ENCODE results near the gene ITGAV.
"Not testable (repeated sequence)": the region's sequence is repeated elsewhere in the genome, so short reads cannot be mapped to it uniquely, and the experiment has no call there.

The ITGAV gene

GRCh38 chr2:186561467-186562208, 28.2 kb upstream of the ITGAV start:
- Histone ChIP-seq H3K27me3 (ENCODE audit: insufficient read depth, insufficient read length) (no peaks in the 10 kb centered on the region), H3K9me3 (ENCODE audit: insufficient read depth, low read length) (0 out of 2 replicates have a peak, but pooled peaks cover 7% of the 10 kb centered on the region), H3K36me3 (ENCODE audit: insufficient read depth, insufficient read length, low read length) (no peaks in the 10 kb centered on the region), H3K4me3 (ENCODE audit: insufficient read length, low read depth) (no peak overlapping the region), H3K4me1 (ENCODE audit: insufficient read depth, insufficient read length) (no peaks in the 10 kb centered on the region), H3K9ac (ENCODE audit: insufficient read length, low read depth) (no peak overlapping the region)
- no peak for TF ChIP-seq ZNF274 (IDR thresholded peaks at IDR 0.05; ENCODE audit: low read depth, low read length)
- TF ChIP-seq SUZ12 (IDR thresholded peaks at IDR 0.05; ENCODE audit: extremely low read depth, insufficient read depth, insufficient read length), result no peak
- TF ChIP-seq YY1 (IDR thresholded peaks at IDR 0.05; ENCODE audit: insufficient read depth, insufficient read length), result no peak
- no peak for DNase-seq (ENCODE audit: low read depth, low spot score)

- Histone ChIP-seq H3K9me3 (ENCODE audit: insufficient read depth, low read length) (0 out of 2 replicates have a peak, but pooled peaks cover 7% of the 10 kb centered on the region), H3K27me3 (ENCODE audit: insufficient read depth, insufficient read length) (no peaks in the 10 kb centered on the region), H3K36me3 (ENCODE audit: insufficient read depth, insufficient read length, low read length) (no peaks in the 10 kb centered on the region), H3K4me1 (ENCODE audit: insufficient read depth, insufficient read length) (no peaks in the 10 kb centered on the region), H3K9ac (ENCODE audit: insufficient read length, low read depth) (no peak overlapping the region), H3K4me3 (ENCODE audit: insufficient read length, low read depth) (no peak overlapping the region)
- TF ChIP-seq ZNF274 (IDR thresholded peaks at IDR 0.05; ENCODE audit: low read depth, low read length) (no peak), YY1 (IDR thresholded peaks at IDR 0.05; ENCODE audit: insufficient read depth, insufficient read length) (no peak), SUZ12 (IDR thresholded peaks at IDR 0.05; ENCODE audit: extremely low read depth, insufficient read depth, insufficient read length) (no peak)
- no peak for DNase-seq (ENCODE audit: low read depth, low spot score)
Observed at GRCh38 chr2:186562209-186562578, 27.7 kb upstream of the ITGAV start.

DNA sequence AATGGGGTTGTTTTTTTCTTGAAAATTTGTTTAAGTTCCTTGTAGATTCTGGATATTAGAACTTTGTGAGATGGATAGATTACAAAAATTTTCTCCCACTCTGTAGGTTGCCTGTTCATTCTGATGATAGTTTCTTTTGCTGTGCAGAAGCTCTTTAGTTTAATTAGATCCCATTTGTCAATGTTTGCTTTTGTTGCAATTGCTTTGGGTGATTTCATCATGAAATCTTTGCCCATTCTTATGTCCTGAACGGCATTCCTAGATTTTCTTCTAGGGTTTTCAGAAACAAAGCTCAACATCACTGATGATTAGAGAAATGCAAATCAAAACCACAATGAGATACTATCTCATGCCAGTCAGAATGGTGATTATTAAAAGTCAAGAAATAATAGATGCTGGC, 21.3 kb upstream of the ITGAV start:
- not testable (repeated sequence) for H3K4me1 ChIP-seq (ENCODE audit: insufficient read depth, insufficient read length); H3K9me3 ChIP-seq (ENCODE audit: insufficient read depth, low read length); H3K36me3 ChIP-seq (ENCODE audit: insufficient read depth, insufficient read length, low read length); DNase-seq (ENCODE audit: low read depth, low spot score); H3K27me3 ChIP-seq (ENCODE audit: insufficient read depth, insufficient read length); H3K4me3 ChIP-seq (ENCODE audit: insufficient read length, low read depth); H3K9ac ChIP-seq (ENCODE audit: insufficient read length, low read depth)

- H3K4me1 ChIP-seq (ENCODE audit: insufficient read depth, insufficient read length); H3K4me3 ChIP-seq (ENCODE audit: insufficient read length, low read depth); H3K27me3 ChIP-seq (ENCODE audit: insufficient read depth, insufficient read length); H3K36me3 ChIP-seq (ENCODE audit: insufficient read depth, insufficient read length, low read length); H3K9ac ChIP-seq (ENCODE audit: insufficient read length, low read depth); DNase-seq (ENCODE audit: low read depth, low spot score); H3K9me3 ChIP-seq (ENCODE audit: insufficient read depth, low read length): not testable (repeated sequence)
Observed at GRCh38 chr2:186569127-186569526, 20.7 kb upstream of the ITGAV start.

DNA sequence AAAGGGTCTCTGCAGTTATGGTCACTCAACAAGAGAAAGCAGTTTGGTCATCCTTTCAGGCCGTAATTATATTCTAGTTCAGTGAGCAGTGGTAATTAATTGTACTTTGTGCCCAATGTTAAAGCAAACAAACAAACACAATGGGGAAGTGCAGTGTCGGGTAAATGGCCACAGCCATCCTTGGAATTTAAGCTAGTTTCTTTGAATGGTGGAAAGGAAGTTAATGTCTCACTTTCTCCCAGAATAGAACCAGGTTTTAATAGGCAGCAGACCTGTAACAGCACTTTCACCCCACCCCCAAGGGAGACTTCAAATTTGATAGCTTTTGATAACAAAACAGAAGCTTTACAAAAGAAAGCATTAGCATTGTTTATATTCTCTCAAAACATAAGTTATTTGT, 20.0 kb upstream of the ITGAV start:
- H3K9me3 ChIP-seq (ENCODE audit: insufficient read depth, low read length), result no peaks in the 10 kb centered on the region; the same call in 1 of the 2 replicates
- TF ChIP-seq ZNF274 (IDR thresholded peaks at IDR 0.05; ENCODE audit: low read depth, low read length), result no peak
- TF ChIP-seq SUZ12 (IDR thresholded peaks at IDR 0.05; ENCODE audit: extremely low read depth, insufficient read depth, insufficient read length), result no peak
- TF ChIP-seq YY1 (IDR thresholded peaks at IDR 0.05; ENCODE audit: insufficient read depth, insufficient read length), result no peak
- H3K4me1 ChIP-seq (ENCODE audit: insufficient read depth, insufficient read length), result no peaks in the 10 kb centered on the region
- H3K27me3 ChIP-seq (ENCODE audit: insufficient read depth, insufficient read length), result no peaks in the 10 kb centered on the region
- no peaks in the 10 kb centered on the region for H3K36me3 ChIP-seq (ENCODE audit: insufficient read depth, insufficient read length, low read length)
- H3K9ac ChIP-seq (ENCODE audit: insufficient read length, low read depth), result no peak overlapping the region
- H3K4me3 ChIP-seq (ENCODE audit: insufficient read length, low read depth), result no peak overlapping the region
- no peak for DNase-seq (ENCODE audit: low read depth, low spot score)

DNA sequence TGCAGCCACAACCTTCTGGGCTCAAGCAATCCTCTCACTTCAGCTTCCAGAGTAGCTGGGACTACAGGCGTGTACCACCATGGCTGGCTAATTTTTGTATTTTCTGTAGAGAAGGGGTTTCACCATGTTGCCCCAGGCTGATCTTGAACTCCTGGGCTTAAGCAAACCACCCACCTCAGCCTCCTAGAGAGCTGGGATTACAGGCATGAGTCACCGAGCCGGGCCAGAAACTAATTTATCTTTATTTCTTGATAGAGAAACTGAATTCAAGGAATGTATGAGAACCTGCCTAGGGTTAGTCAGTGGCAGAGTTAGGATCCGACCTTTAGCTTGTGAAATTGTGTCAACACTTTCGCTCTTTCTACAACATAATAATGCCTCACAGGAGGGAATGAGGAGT, 19.3 kb upstream of the ITGAV start:
- DNase-seq (ENCODE audit: low read depth, low spot score), result no peak
- no peaks in the 10 kb centered on the region; the same call in 1 of the 2 replicates for H3K9me3 ChIP-seq (ENCODE audit: insufficient read depth, low read length)
- no peak overlapping the region for H3K4me3 ChIP-seq (ENCODE audit: insufficient read length, low read depth)
- TF ChIP-seq ZNF274 (IDR thresholded peaks at IDR 0.05; ENCODE audit: low read depth, low read length) (no peak), SUZ12 (IDR thresholded peaks at IDR 0.05; ENCODE audit: extremely low read depth, insufficient read depth, insufficient read length) (no peak), YY1 (IDR thresholded peaks at IDR 0.05; ENCODE audit: insufficient read depth, insufficient read length) (no peak)
- no peaks in the 10 kb centered on the region for H3K4me1 ChIP-seq (ENCODE audit: insufficient read depth, insufficient read length)
- H3K27me3 ChIP-seq (ENCODE audit: insufficient read depth, insufficient read length), result no peaks in the 10 kb centered on the region
- H3K36me3 ChIP-seq (ENCODE audit: insufficient read depth, insufficient read length, low read length), result no peaks in the 10 kb centered on the region
- no peak overlapping the region for H3K9ac ChIP-seq (ENCODE audit: insufficient read length, low read depth)

DNA sequence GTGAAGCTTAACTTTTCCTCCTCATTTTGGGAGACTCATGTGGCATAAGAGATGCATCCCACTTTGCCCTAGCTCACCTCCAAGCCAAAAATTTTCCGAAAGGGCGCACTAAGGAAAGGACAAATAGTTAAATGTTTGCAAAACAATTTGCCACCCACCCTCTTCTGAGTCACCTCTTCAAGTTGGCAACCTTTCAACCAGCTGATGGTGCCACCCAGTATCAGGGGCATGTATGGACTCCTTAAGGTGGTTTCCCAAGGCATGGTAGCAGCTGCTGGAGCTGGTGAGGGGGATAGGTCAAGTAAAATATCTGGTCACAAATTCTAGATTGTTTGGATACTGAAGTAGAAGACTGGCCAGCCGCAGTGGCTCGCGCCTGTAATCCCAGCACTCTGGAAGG, 17.2 kb upstream of the ITGAV start:
- Histone ChIP-seq H3K9ac (ENCODE audit: insufficient read length, low read depth) (no peak overlapping the region), H3K4me3 (ENCODE audit: insufficient read length, low read depth) (no peak overlapping the region), H3K4me1 (ENCODE audit: insufficient read depth, insufficient read length) (no peaks in the 10 kb centered on the region), H3K27me3 (ENCODE audit: insufficient read depth, insufficient read length) (no peaks in the 10 kb centered on the region), H3K36me3 (ENCODE audit: insufficient read depth, insufficient read length, low read length) (no peaks in the 10 kb centered on the region), H3K9me3 (ENCODE audit: insufficient read depth, low read length) (no peaks in the 10 kb centered on the region; the same call in 1 of the 2 replicates)
- DNase-seq (ENCODE audit: low read depth, low spot score), result no peak
- TF ChIP-seq YY1 (IDR thresholded peaks at IDR 0.05; ENCODE audit: insufficient read depth, insufficient read length) (no peak), ZNF274 (IDR thresholded peaks at IDR 0.05; ENCODE audit: low read depth, low read length) (no peak), SUZ12 (IDR thresholded peaks at IDR 0.05; ENCODE audit: extremely low read depth, insufficient read depth, insufficient read length) (no peak)

- Histone ChIP-seq H3K4me1 (ENCODE audit: insufficient read depth, insufficient read length) (no peaks in the 10 kb centered on the region), H3K9me3 (ENCODE audit: insufficient read depth, low read length) (no peaks in the 10 kb centered on the region), H3K27me3 (ENCODE audit: insufficient read depth, insufficient read length) (no peaks in the 10 kb centered on the region), H3K36me3 (ENCODE audit: insufficient read depth, insufficient read length, low read length) (no peaks in the 10 kb centered on the region), H3K4me3 (ENCODE audit: insufficient read length, low read depth) (no peak overlapping the region), H3K9ac (ENCODE audit: insufficient read length, low read depth) (no peak overlapping the region)
- no peak for DNase-seq (ENCODE audit: low read depth, low spot score)
- TF ChIP-seq SUZ12 (IDR thresholded peaks at IDR 0.05; ENCODE audit: extremely low read depth, insufficient read depth, insufficient read length), result no peak
Observed at GRCh38 chr2:186573531-186573930, 16.3 kb upstream of the ITGAV start.

Data from NT2/D1 (cell line).